Glutamatergic neuron (in vitro differentiated cells): ENCODE results near the gene SIPA1L3. TPM values are rescaled to one million over a fixed set of nuclear protein-coding genes. Genes with fewer than 3 reads are reported as not detected.

Experiments
- DNase-seq: peaks from one replicate; pipeline ENCODE4 v3.0.0; 2022
- H3K27ac Mint-ChIP-seq: one replicate; pipeline ENCODE4 v1.8.0; 2020; ENCODE audit warnings: mild to moderate bottlenecking, mixed read lengths, inconsistent platforms; ENCODE audit not compliant: unreplicated experiment
- H3K27me3 Mint-ChIP-seq: one replicate; pipeline ENCODE4 v1.8.0; 2020; ENCODE audit warnings: mild to moderate bottlenecking, moderate library complexity, mixed read lengths, inconsistent platforms; ENCODE audit not compliant: unreplicated experiment
- H3K36me3 Mint-ChIP-seq: one replicate; pipeline ENCODE4 v1.8.0; 2020; ENCODE audit warnings: mild to moderate bottlenecking, mixed read lengths, inconsistent platforms; ENCODE audit not compliant: unreplicated experiment
- H3K4me1 Mint-ChIP-seq: one replicate; pipeline ENCODE4 v1.8.0; 2020; ENCODE audit warnings: mild to moderate bottlenecking, low read depth, mixed read lengths, inconsistent platforms; ENCODE audit not compliant: unreplicated experiment
- H3K4me3 Mint-ChIP-seq: one replicate; pipeline ENCODE4 v1.8.0; 2020; ENCODE audit warnings: mild to moderate bottlenecking, mixed read lengths, inconsistent platforms; ENCODE audit not compliant: unreplicated experiment
- H3K9me3 Mint-ChIP-seq: one replicate; pipeline ENCODE4 v1.8.0; 2020; ENCODE audit warnings: mild to moderate bottlenecking, moderate library complexity, mixed read lengths, inconsistent platforms; ENCODE audit not compliant: unreplicated experiment
- total RNA-seq: library from RNA; stranded (reverse); fragmentation: NEBNext Ultra II Directional; extraction: Animal tissue kit (Norgen Biotek cat#: 25700); gene quantifications from one replicate; pipeline ENCODE4 v1.2.1, GENCODE V29; 2021; ENCODE audit not compliant: unreplicated experiment
- TF ChIP-seq, protein P1 (sequence below): fragments of 200-600 bp; sonication (generic); IDR thresholded peaks from one replicate; pipeline ENCODE4 v1.5.0; 2021; ENCODE audit not compliant: partially characterized antibody, unreplicated experiment

The SIPA1L3 gene
- total RNA-seq, 1 donor from 2014 or later = 97.7 TPM

DNA sequence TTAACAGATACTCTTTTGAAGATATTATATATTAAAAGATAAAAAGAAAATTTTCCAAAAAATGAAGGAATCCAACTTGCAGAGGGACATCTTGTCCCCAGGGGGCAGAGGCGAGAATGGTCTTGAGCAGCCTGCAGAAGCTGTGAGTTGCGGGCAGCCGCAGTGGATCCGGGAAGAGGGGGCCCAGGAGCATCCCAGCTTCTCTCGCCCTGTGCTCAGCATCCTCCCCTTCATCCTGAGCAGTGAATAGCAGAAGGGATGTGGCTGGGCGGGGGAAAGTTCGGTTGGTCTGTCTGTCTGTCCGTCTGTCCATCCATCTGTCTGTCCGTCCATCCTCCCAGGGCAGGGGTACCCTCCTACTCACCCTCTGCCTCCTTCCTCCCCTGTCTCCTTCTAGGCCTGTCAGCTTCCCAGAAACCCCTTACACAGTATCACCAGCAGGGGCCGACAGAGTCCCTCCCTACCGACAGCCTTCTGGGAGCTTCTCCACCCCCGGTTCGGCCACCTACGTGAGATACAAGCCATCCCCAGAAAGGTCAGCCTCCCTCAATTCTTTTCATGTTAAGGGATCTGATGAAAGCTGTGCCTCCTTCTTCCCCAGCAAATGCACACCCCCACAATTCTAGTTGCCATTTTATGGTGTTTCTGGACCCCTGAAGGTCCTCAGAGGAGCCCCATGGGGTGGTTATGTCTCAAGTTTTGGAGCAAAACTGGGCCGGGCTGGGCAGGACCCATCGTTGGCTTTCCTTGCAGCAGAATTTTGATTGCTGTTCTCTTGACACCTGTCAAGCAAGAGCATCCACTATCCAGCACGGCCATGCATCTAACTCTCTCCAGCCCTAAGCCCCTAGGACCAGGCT lies 235.4 kb downstream of the SIPA1L3 start:
- DNase-seq = peak; percentile 80
- H3K4me3 Mint-ChIP-seq = no peak overlapping the region
- TF ChIP-seq, protein P1, sequence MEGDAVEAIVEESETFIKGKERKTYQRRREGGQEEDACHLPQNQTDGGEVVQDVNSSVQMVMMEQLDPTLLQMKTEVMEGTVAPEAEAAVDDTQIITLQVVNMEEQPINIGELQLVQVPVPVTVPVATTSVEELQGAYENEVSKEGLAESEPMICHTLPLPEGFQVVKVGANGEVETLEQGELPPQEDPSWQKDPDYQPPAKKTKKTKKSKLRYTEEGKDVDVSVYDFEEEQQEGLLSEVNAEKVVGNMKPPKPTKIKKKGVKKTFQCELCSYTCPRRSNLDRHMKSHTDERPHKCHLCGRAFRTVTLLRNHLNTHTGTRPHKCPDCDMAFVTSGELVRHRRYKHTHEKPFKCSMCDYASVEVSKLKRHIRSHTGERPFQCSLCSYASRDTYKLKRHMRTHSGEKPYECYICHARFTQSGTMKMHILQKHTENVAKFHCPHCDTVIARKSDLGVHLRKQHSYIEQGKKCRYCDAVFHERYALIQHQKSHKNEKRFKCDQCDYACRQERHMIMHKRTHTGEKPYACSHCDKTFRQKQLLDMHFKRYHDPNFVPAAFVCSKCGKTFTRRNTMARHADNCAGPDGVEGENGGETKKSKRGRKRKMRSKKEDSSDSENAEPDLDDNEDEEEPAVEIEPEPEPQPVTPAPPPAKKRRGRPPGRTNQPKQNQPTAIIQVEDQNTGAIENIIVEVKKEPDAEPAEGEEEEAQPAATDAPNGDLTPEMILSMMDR = peak; percentile 71
- no peaks in the 10 kb centered on the region for H3K9me3 Mint-ChIP-seq
- peak overlapping the region; percentile 62 for H3K27ac Mint-ChIP-seq
- H3K4me1 Mint-ChIP-seq = peaks cover 2% of the 10 kb centered on the region
- H3K36me3 Mint-ChIP-seq = no peaks in the 10 kb centered on the region
- peaks cover 8% of the 10 kb centered on the region for H3K27me3 Mint-ChIP-seq

DNA sequence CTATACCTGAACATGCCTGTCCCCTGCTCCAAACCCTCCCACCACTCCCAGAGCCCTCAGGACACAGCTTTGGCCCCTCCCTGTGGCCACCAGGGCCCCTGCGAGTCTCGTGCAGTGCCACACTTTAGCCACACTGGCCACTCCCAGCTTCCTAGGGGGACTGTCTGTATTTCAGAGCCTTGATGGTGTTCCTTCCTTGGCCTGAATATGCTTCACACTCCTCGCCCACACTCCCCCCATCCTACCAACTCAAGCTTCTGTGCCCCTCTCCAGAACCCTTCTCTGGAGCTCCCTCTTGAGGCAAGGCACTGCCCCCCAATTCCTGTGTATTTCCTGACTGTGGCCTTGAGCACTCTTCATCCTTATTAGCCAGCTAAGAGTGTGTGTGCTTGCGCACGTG lies 236.8 kb downstream of the SIPA1L3 start:
- Mint-ChIP-seq H3K36me3 (no peaks in the 10 kb centered on the region), H3K4me3 (peak overlapping the region; percentile 8), H3K4me1 (peaks cover 2% of the 10 kb centered on the region), H3K27ac (no peak overlapping the region), H3K9me3 (no peaks in the 10 kb centered on the region), H3K27me3 (peaks cover 9% of the 10 kb centered on the region)
- DNase-seq = no peak
- TF ChIP-seq, protein P1 = no peak

DNA sequence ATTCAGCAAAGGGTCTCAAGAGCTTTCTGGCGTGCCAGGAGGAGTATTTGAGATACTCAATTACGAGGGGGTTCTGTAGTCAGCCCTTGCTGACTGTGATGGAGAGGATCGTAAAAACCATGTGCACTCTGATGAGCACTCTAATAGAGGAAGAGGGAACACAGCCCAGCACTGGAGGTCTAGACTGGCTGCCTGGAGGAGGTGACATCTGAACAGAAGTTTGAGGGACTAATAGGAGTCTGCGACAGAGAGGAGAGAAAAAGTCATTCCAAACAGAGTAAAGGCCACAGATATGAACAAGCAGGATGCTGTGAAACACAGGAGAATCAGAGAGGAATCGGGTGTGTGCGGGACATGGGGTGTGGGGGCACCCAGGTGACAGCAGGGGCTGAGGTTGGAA lies 237.7 kb downstream of the SIPA1L3 start:
- TF ChIP-seq, protein P1 = no peak
- Mint-ChIP-seq H3K9me3 (peaks cover 3% of the 10 kb centered on the region), H3K36me3 (no peaks in the 10 kb centered on the region), H3K27ac (no peak overlapping the region), H3K4me3 (no peak overlapping the region), H3K27me3 (peaks cover 9% of the 10 kb centered on the region), H3K4me1 (peaks cover 2% of the 10 kb centered on the region)
- no peak for DNase-seq

DNA sequence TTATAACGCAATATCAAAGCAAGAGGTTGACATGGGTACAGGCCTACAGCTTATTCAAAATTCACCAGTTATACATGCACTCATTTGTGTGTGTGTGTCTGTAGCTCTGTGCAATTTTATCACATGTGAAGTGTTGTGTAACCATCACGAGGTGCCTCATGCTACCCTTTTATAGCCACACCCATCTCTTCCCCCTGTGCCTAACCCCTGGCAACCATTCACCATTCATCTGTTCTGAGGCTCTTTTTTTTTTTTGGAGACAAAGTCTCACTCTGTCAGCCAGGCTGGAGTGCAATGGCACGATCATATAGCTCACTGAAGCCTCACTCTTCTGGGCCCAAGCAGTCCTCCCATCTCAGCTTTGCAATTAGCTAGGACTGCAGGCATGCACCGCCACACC lies 238.6 kb downstream of the SIPA1L3 start:
- Mint-ChIP-seq H3K9me3 (peaks cover 3% of the 10 kb centered on the region), H3K36me3 (no peaks in the 10 kb centered on the region)

More for the DNA sequence above, 238.6 kb downstream of the SIPA1L3 start:
- no peak overlapping the region for H3K27ac Mint-ChIP-seq
- H3K27me3 Mint-ChIP-seq = peaks cover 11% of the 10 kb centered on the region
- peaks cover 2% of the 10 kb centered on the region for H3K4me1 Mint-ChIP-seq
- DNase-seq = no peak
- no peak overlapping the region for H3K4me3 Mint-ChIP-seq
- TF ChIP-seq, protein P1 = no peak
